ENCODE measurements around the gene ANAPC13. TPM values are rescaled to one million over a fixed set of nuclear protein-coding genes. Genes with fewer than 3 reads are reported as not detected.
A peak's percentile ranks its signal among the peaks of the same experiment; 100 is the strongest.

Gene ANAPC13
- total RNA-seq, 1 donor from 2014 or later: 45.3 TPM

DNA sequence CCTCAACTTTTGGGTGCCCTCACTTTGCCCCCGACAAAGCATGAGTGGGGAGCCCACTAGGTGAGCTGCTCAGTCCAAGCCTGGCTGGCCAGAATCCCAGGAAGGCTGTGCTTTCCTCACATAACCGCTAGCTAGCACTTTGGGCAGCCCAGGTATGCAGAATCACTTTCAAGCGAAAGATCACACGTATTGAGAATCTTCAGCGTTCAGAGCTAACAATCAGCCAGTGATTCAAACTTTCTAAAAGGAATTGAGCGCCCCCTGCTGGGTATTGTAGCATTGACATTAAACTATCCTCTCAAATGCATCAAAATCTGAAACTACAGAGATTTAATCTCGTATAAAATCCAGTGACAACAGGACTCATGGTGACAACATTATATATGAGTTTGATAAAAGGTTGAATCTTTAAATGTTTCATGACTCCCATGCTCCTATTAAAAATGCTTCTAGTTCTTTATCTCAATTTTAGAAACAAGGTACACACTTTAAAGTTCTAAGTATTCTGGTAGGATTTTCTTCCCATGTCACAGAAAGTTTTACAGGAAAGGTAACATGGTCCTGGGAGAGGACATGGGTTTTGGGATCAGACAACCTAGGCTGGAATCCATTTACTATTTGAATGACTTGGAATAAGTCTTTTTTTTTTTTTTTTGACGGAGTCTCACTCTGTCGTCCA lies 11.8 kb downstream of the ANAPC13 start:
- DNase-seq (ENCODE audit: low read depth): peak; percentile 74
- Histone ChIP-seq H3K4me3 (ENCODE audit: low read depth, low read length) (no peak overlapping the region), H3K27me3 (ENCODE audit: control insufficient read depth, insufficient read depth, low read length) (no peaks in the 10 kb centered on the region), H3K36me3 (ENCODE audit: control insufficient read depth, insufficient read depth, low read length) (peaks cover 6% of the 10 kb centered on the region)
- FAIRE-seq: no peak
- TF ChIP-seq, protein P1, sequence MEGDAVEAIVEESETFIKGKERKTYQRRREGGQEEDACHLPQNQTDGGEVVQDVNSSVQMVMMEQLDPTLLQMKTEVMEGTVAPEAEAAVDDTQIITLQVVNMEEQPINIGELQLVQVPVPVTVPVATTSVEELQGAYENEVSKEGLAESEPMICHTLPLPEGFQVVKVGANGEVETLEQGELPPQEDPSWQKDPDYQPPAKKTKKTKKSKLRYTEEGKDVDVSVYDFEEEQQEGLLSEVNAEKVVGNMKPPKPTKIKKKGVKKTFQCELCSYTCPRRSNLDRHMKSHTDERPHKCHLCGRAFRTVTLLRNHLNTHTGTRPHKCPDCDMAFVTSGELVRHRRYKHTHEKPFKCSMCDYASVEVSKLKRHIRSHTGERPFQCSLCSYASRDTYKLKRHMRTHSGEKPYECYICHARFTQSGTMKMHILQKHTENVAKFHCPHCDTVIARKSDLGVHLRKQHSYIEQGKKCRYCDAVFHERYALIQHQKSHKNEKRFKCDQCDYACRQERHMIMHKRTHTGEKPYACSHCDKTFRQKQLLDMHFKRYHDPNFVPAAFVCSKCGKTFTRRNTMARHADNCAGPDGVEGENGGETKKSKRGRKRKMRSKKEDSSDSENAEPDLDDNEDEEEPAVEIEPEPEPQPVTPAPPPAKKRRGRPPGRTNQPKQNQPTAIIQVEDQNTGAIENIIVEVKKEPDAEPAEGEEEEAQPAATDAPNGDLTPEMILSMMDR (IDR thresholded peaks at IDR 0.05; ENCODE audit: insufficient read depth, low read length, severe bottlenecking): peak; percentile 60

DNA sequence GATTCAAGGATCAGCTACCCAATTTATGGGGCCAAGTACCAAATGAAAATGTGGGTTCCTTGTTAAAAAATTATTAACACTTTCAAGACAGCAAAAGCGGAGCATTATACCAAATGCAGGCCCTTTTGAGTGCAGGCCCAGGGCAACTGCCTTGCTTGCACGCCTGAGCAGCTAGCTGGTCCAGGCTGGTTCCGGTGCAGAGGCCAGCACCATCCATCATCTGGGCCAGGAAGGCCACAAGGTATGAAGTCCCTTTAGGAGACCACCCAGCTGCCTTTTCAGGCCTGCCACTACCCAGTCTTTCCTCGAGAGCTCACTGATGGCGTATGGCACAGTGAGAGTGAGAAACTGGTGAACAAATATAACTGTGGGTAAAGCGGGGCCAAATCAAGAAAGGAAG lies 13.0 kb downstream of the ANAPC13 start:
- DNase-seq (ENCODE audit: low read depth) (no peak), FAIRE-seq (no peak)
- H3K36me3 ChIP-seq (ENCODE audit: control insufficient read depth, insufficient read depth, low read length): no peaks in the 10 kb centered on the region
- H3K4me3 ChIP-seq (ENCODE audit: low read depth, low read length): no peak overlapping the region
- TF ChIP-seq, protein P1 (IDR thresholded peaks at IDR 0.05; ENCODE audit: insufficient read depth, low read length, severe bottlenecking): no peak
- no peaks in the 10 kb centered on the region for H3K27me3 ChIP-seq (ENCODE audit: control insufficient read depth, insufficient read depth, low read length)

DNA sequence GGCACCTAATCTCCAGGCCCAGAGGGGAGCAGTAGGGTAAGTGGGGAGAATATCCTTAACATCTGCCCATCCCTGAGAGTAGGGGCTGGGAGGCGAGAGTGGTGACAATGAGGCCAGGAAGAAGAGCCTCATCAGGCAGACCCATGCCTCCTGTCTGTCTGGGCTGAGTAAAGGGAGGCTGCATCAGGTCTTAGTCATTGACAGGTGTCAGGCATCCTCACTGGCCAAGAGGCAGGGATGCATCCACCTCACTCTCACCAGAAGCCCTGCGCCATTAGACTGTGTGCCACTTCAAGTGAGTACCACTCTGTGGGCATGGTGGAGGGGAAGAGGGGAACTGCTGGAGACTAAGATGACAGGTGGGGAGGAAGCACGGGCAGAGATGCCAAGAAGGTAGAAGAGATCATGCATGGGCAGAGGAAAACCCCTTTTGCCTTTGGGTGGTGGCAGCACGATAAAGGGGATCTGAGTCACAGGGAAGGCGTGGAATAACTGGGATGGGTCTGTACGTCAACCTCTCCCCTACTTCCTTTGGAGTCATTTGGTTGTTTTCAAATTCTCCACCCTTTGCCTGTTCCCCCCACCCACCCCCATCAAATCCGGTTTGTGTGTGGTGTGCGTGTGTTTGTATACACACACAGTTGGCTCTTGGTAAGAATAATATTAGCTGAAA lies 14.1 kb downstream of the ANAPC13 start:
- peak; percentile 75 for FAIRE-seq
- TF ChIP-seq, protein P1 (IDR thresholded peaks at IDR 0.05; ENCODE audit: insufficient read depth, low read length, severe bottlenecking): no peak
- DNase-seq (ENCODE audit: low read depth): peak; percentile 89
- Histone ChIP-seq H3K36me3 (ENCODE audit: control insufficient read depth, insufficient read depth, low read length) (no peaks in the 10 kb centered on the region), H3K4me3 (ENCODE audit: low read depth, low read length) (no peak overlapping the region), H3K27me3 (ENCODE audit: control insufficient read depth, insufficient read depth, low read length) (no peaks in the 10 kb centered on the region)

DNA sequence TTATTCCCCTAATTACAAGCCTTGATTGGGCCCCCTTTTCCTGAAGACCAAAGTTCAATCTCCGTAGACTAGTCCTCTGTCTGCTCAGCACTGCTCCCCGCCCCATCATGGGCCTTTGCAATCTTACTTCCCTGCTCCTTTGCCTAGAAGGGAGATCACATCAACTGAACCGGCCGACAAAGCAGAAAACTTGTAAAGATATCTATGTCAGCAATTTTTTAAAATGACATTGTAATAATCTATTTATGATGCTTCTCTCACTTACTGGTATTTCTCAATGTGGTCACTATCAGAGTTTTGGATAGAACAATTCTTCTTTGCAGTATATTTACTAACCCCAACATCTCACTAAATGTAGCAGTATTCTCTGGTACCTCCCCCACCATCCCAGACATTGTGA lies 17.3 kb downstream of the ANAPC13 start:
- H3K27me3 ChIP-seq (ENCODE audit: control insufficient read depth, insufficient read depth, low read length): no peaks in the 10 kb centered on the region
- no peak overlapping the region for H3K4me3 ChIP-seq (ENCODE audit: low read depth, low read length)
- DNase-seq (ENCODE audit: low read depth) (no peak), FAIRE-seq (no peak)
- H3K36me3 ChIP-seq (ENCODE audit: control insufficient read depth, insufficient read depth, low read length): no peaks in the 10 kb centered on the region
- TF ChIP-seq, protein P1 (IDR thresholded peaks at IDR 0.05; ENCODE audit: insufficient read depth, low read length, severe bottlenecking): no peak

DNA sequence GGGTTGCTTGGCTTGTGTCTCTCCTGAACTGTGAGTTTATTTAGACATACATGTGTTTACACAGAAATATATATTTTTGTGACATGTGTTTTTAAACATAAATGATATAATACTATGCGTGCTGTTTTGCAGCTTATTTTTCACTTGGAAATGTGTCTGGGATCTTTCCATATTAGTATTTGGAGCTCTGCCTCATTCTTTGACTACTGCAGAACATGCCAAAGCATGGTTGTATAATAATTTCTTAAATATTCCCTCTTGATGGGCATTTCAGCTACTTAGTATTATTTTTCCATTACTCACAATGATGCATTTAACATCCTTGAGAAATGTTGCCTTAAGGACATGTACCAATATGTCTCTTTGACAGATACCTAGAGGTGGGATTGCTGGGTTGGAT lies 19.5 kb downstream of the ANAPC13 start:
- Histone ChIP-seq H3K4me3 (ENCODE audit: low read depth, low read length) (no peak overlapping the region), H3K27me3 (ENCODE audit: control insufficient read depth, insufficient read depth, low read length) (no peaks in the 10 kb centered on the region), H3K36me3 (ENCODE audit: control insufficient read depth, insufficient read depth, low read length) (no peaks in the 10 kb centered on the region)
- FAIRE-seq: no peak
- TF ChIP-seq, protein P1 (IDR thresholded peaks at IDR 0.05; ENCODE audit: insufficient read depth, low read length, severe bottlenecking): no peak
- no peak for DNase-seq (ENCODE audit: low read depth)

Measured in bronchial epithelial cell (primary cell).